Measurements from ENCODE around the gene HLA-F.

DNA sequence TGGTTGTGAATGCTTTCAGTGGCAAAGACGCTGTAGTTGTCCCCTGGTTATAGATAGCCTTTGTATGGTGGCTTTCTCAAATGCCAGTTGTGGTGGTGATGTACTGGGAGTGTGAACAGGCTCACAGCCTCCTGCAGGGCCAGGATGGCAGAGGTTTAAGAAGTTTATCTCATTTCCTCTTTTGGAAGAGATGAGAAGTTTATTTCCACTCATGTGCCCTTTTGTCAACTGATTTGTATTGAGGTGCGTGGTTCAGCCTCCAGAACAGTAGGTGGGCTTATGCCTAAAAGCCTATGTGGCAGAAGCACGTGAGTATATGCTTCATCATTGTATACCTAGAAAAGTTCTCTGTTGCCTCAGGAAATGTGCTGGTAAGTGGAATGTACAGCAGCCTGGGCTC, 28.6 kb upstream of the HLA-F start:
- TF ChIP-seq CTCF (IDR thresholded peaks at IDR 0.05; ENCODE audit: borderline replicate concordance, extremely low read depth, low read length, poor library complexity, severe bottlenecking) (no peak), EZH2 (IDR thresholded peaks at IDR 0.05; ENCODE audit: borderline replicate concordance, low read depth, low read length, severe bottlenecking) (no peak)

Measured in DND-41 (cell line).